COLO829 (cell line): Measurements from ENCODE around the gene AP4M1.
"Not testable (repeated sequence)": the region's sequence is repeated elsewhere in the genome, so short reads cannot be mapped to it uniquely, and the experiment has no call there.

ENCODE experiments used
- DNase-seq: peaks from one replicate; pipeline ENCODE4 v3.0.0; 2012; ENCODE audit warnings: low spot score

AP4M1 gene

GRCh38 chr7:100132697-100133151, 31.3 kb downstream of the AP4M1 start:
- peak; percentile 88 for DNase-seq

DNA sequence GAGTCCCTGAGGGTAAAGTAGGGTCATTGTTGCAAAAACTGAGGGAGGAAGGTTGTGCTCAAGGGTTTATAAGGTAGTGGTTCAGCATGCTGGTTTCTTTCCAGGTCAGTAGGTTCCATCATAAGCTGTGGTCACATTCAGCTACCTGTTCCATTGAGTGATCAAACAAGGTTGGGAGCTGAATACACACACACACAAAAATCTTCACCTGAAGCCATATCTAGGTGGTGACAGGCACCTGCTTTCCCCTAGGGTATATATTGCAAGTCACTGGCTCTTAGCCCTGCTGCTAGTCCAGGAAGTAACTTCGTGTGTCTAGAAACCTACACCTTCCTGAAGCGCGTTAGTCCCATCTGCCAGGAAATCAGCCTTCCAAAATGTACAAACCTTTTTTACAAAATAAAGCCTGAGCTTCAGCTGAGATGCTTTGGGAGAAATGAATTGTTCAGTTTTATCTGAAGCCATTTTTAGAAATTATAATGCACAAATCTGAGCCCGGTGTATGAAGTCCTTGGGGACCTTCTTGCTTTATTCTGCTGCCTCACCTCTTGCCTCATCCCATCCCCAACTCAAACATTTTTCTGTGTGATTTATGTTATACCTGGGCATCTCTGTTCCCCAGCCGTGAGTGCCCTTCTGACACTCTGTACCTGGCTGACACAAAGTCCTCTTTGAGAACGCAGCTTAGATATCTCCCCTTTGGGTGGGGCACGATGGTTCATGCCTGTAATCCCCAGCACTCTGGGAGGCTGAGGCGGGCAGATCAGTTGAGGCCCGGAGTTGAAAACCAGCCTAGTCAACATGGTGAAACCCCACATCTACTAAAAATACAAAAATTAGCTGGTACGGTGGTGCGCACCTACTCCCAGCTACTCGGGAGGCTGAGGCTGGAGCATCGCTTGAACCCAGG, 36.7 kb downstream of the AP4M1 start:
- DNase-seq, result no peak

- DNase-seq, result no peak
Measured at GRCh38 chr7:100141555-100141949, 40.1 kb downstream of the AP4M1 start.

DNA sequence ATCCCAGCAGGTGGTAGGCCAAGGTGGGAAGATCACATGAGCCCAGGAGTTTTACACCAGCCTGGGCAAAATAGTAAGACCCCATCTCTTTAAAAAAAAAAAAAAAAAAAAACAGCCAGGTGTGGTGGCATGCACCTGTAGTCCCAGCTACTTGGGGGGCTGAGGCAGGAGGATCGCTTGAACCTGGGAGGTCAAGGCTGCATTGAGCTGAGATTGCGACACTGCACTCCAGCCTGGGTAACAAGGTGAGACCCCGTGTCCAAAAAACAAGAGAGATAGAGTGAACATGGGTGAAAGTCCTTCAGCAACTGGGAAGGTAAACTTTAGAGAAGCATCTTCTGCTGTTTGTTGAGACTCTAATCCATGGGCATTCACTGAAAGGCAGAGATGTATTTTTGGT, 41.0 kb downstream of the AP4M1 start:
- no peak for DNase-seq

DNA sequence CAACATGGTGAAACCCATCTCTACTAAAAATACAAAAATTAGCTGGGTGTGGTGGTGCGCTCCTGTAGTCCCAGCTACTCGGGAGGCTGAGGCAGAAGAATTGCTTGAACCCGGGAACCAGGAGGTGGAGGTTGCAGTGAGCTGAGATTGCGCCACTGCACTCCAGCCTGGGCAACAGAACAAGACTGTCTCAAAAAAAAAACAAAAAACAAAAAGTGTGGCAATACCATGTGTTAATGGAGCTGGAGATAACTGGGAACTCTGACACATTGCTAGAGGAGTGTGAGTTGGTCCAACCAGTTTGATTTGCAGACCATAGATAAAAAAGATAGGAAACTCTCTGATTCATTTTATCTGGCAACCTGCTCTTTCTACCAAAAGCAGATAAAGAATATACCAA, 44.9 kb downstream of the AP4M1 start:
- DNase-seq, result not testable (repeated sequence)

DNA sequence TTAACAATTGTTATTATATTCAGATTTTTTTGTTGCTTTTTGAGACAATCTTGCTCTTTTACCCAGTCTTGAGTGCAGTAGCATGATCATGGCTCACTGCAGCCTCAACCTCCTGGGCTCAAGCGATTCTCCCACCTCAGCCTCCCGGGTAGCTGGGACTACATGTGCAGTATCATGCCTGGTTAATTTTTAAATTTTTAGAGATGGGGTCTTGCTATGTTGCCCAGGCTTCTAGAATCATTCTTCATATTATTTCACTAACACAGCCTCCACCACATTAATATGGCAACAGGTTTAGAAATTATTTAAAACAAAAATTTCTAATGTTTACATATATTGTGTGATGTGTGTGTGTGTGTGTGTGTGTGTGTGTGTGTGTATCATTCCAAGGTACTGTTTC, 45.8 kb downstream of the AP4M1 start:
- no peak for DNase-seq

- no peak for DNase-seq
Measured at GRCh38 chr7:100148225-100148558, 46.7 kb downstream of the AP4M1 start.

GRCh38 chr7:100148559-100149328, 47.3 kb downstream of the AP4M1 start, which contains the start of gene LAMTOR4:
TSS of gene LAMTOR4 (plus strand) at chr7:100148918. CDS start at chr7:100148973, 55 bp downstream.
- DNase-seq, result peak; percentile 100

- no peak for DNase-seq
Measured at GRCh38 chr7:100152404-100152803, 51.0 kb downstream of the AP4M1 start.

DNA sequence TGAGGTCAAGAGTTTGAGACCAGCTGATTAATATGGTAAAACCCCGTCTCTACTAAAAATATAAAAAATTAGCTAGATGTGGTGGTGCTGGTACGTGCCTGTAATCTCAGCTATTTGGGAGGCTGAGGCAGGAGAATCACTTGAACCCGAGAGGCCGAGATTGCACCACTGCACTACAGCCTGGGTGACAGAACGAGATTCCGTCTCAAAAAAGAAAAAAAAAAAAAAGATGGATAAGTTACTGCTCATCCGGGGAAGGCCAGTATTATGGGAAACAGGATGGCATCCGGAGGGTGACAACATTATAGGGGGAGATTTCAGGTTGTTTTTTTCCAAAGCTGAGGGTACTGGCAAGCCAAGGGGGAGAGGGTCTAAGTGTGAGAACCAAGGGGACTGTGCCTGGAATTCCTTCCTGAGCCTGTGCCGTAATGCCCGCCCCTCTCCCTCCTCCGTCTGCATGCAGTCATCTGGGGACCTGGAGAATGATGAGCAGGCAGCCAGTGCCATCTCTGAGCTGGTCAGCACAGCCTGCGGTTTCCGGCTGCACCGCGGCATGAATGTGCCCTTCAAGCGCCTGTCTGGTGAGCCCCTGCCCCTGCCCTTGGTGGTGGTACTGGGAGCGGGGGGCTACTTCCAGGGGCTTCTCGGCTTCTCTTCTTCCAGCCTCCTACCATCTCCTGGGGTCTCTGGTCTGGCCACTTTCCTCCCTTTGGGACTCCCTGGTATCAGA, 51.7 kb downstream of the AP4M1 start:
- DNase-seq, result no peak

DNA sequence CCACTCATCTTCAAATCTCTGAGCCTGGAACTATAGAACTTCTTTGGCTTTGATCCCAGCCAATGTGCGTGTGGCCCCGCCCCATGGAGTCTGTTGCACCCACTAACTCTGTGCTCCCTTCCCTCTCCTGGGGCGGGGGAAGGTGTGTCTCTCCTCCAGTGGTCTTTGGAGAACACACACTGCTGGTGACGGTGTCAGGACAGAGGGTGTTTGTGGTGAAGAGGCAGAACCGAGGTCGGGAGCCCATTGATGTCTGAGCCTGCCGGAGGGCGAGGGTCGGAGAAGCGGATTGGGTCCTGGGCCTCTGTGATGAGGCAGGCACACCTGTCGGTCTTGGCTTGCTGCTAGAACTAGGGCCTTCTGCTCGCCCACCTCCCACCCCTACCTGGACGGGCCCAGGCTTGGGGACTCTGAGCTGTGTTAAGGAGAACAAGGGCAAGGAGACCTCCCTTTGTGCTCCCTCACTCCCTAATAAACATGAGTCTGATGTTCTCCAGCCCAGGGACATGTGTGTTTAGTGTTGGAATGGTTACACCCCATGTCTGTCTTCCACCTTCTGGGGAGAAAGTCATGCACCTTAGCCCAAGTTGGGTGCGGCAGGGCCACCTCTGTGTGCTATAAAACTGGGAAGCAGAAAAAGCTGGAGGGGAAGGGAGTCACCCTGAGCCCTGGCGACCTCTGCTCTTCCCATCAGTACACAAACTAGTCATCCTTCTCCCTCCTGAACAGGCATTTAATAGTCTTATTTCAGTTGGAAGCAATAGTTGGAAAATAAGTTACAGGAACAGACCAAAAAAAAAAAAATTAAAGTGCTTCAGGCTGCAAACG, 52.5 kb downstream of the AP4M1 start:
- DNase-seq, result no peak

- no peak for DNase-seq
Measured at GRCh38 chr7:100154651-100155491, 53.4 kb downstream of the AP4M1 start.

DNA sequence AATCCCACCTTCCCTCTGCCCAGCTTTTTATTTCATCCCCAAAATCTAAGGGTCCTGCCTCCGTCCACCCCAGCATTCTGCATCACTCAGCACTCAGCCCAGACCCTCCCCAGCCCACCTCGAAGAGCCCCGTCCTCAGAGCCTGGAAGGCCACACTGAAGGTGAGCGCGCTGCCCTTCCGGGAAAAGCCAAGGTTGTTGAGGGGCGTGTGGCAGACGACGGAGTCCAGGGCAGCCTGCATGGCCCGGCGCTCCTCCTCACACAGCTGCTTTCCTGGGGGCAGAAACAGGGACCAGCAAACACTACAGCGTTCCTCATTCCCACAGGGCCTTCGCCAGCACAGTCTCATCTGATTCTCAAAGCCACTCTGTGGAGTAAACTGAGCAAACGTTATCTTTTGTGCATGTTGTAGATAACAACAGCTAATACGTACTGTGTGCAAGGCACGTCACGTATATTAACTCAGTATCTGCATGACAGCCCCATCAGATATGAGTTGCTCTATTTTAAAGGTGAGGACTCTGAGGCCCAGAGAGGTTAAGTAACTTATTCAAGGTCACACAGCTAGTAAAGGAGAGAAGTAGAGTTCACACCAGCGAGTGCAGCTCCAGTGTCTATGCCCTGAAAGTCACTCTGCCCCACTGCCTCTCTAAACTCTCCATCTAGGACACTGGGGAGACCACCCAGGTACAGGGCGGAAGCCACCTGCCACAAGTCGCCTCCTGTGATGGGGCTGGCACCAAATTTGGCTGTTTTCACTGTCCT, 54.3 kb downstream of the AP4M1 start:
- no peak for DNase-seq

- no peak for DNase-seq
Measured at GRCh38 chr7:100156331-100157068, 55.1 kb downstream of the AP4M1 start.

DNA sequence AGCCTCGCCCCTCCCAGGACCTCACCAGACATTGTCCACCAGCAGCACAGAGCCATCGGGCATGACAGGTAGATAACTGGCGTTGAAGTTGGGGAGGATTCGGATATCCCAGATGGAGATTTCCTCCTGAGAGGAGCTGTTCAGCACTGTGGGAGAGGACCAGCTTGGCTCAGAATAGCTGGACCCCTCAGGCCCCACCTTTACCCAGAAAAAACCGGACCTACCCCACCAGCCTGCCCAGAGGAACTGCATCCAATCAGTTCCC, 55.6 kb downstream of the AP4M1 start:
- DNase-seq, result no peak

DNA sequence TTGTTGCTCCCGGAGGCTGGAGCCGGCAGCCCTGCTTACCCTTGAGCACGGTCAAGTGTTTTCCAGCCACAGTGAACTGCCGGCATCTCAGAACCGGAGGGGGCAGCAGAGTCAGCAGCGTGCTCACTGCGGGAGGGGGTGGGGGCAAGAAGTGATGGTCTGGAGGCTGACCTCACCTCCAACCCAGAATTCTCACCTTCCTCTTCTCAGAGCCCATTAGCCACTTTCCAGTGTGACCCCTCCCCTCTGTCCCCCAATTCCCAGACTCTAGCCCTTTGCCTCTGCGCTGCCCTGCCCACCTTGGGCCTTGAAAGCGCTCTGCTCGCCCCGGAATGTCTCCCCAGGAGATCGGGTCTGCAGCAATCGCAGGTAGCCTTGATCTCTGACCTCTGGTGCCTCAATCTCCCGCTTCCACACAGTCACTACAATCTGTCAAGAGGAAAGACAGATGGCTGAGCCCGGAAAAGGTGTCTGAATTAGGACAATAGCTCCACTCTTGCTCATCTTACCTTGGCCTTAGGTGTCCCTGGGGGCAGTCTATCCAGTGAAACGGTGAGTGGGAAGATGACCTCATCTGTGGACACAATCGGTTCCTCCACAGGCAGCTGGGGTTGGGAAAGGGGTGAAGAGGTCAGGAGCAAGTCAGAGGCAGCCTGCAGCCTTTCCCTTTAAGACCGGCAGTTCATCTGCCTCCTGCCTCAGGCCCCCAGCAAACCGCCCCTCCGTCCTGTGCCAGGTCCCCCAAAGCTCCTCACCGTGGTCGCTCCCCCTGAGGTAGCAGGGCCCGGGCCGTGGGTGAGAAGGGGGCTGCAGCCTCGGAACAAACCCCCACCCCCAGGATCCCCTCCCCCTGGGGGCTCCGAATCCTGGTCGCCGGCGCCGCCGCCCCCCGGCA, 56.1 kb downstream of the AP4M1 start:
- no peak for DNase-seq
